Skeletal muscle tissue (tissue), 4 donors: ENCODE measurements around the gene CCNB1IP1. TPM values are rescaled to one million over a fixed set of nuclear protein-coding genes. Genes with fewer than 3 reads are reported as not detected.
"Not testable (repeated sequence)": the region's sequence is repeated elsewhere in the genome, so short reads cannot be mapped to it uniquely, and the experiment has no call there.

Experiments
- H3K27ac ChIP-seq: one replicate; pipeline ENCODE4 v1.7.0; 2013; ENCODE audit warnings: mild to moderate bottlenecking, low read depth, low read length, inconsistent platforms
- H3K27me3 ChIP-seq, 3 donors: one replicate each; pipeline ENCODE4 v1.7.0; 2013; ENCODE audit warnings: low read length in 3 of 3; ENCODE audit not compliant: control insufficient read depth in 3 of 3, insufficient read depth in 3 of 3
- H3K36me3 ChIP-seq, 3 donors: one replicate each; pipeline ENCODE4 v1.7.0; 2013; ENCODE audit warnings: low read length in 3 of 3; ENCODE audit not compliant: control insufficient read depth in 3 of 3, insufficient read depth in 3 of 3
- H3K4me1 ChIP-seq, 3 donors: one replicate each; pipeline ENCODE4 v1.7.0; 2013; ENCODE audit warnings: low read length in 3 of 3, mild to moderate bottlenecking in 3 of 3; ENCODE audit not compliant: control insufficient read depth in 3 of 3, insufficient read depth in 3 of 3
- H3K4me3 ChIP-seq, 3 donors: one replicate each; pipeline ENCODE4 v1.7.0; 2013; ENCODE audit warnings: low read length in 3 of 3
- H3K9ac ChIP-seq, 3 donors: one replicate each; pipeline ENCODE4 v1.7.0; 2013; ENCODE audit warnings: low read length in 3 of 3, mild to moderate bottlenecking in 3 of 3, moderate library complexity in 2 of 3, low read depth in 1 of 3
- H3K9me3 ChIP-seq, 3 donors: one replicate each; pipeline ENCODE4 v1.7.0; 2013; ENCODE audit warnings: low read length in 3 of 3; ENCODE audit not compliant: control insufficient read depth in 3 of 3
- total RNA-seq: library from RNA; depleted of rRNA; stranded (reverse); fragments of >200 nt; gene quantifications from one replicate; pipeline ENCODE4 v1.2.3, GENCODE V29; 2014
- donor health status: Osteomylitis.

CCNB1IP1 gene
- total RNA-seq, 1 donor from 2014 or later: 57.4 TPM

GRCh38 chr14:20358474-20358873, 25.4 kb upstream of the CCNB1IP1 start:
- H3K27ac ChIP-seq, H3K9me3 ChIP-seq, H3K9ac ChIP-seq, H3K4me1 ChIP-seq, H3K27me3 ChIP-seq, H3K4me3 ChIP-seq: not testable (repeated sequence)
- peaks cover 40 to 55% (median 49%) of the 10 kb centered on the region in 3 donors for H3K36me3 ChIP-seq

GRCh38 chr14:20356422-20356821, 23.3 kb upstream of the CCNB1IP1 start:
- H3K36me3 ChIP-seq: peaks cover 52 to 64% (median 55%) of the 10 kb centered on the region in 3 donors
- H3K4me1 ChIP-seq: no peaks in the 10 kb centered on the region
- H3K9me3 ChIP-seq: no peaks in the 10 kb centered on the region
- no peaks in the 10 kb centered on the region for H3K27me3 ChIP-seq
- H3K27ac ChIP-seq: no peak overlapping the region
- no peak overlapping the region for H3K9ac ChIP-seq
- no peak overlapping the region for H3K4me3 ChIP-seq

GRCh38 chr14:20350860-20351259, 17.8 kb upstream of the CCNB1IP1 start:
- H3K9me3 ChIP-seq: no peaks in the 10 kb centered on the region
- H3K36me3 ChIP-seq: peaks cover 55 to 71% (median 62%) of the 10 kb centered on the region in 3 donors
- no peak overlapping the region for H3K4me3 ChIP-seq
- no peak overlapping the region for H3K27ac ChIP-seq
- no peak overlapping the region for H3K9ac ChIP-seq
- no peaks in the 10 kb centered on the region for H3K27me3 ChIP-seq
- H3K4me1 ChIP-seq: no peaks in the 10 kb centered on the region

GRCh38 chr14:20350282-20350681, 17.2 kb upstream of the CCNB1IP1 start:
- Histone ChIP-seq H3K4me1 (no peaks in the 10 kb centered on the region), H3K27me3 (no peaks in the 10 kb centered on the region), H3K27ac (no peak overlapping the region), H3K9ac (no peak overlapping the region), H3K4me3 (no peak overlapping the region), H3K36me3 (peaks cover 54 to 72% (median 63%) of the 10 kb centered on the region in 3 donors), H3K9me3 (no peaks in the 10 kb centered on the region)

- H3K36me3 ChIP-seq: peaks cover 36 to 61% (median 49%) of the 10 kb centered on the region in 3 donors
These were observed 14.7 kb upstream of the CCNB1IP1 start for GRCh38 chr14:20347747-20348146.

GRCh38 chr14:20346713-20347112, 13.6 kb upstream of the CCNB1IP1 start:
- H3K27ac ChIP-seq: no peak overlapping the region
- H3K9me3 ChIP-seq: no peaks in the 10 kb centered on the region
- H3K36me3 ChIP-seq: peaks cover 26 to 52% (median 39%) of the 10 kb centered on the region in 3 donors
- H3K4me1 ChIP-seq: peaks cover 0 to 9% (median 5%) of the 10 kb centered on the region in 3 donors
- no peak overlapping the region for H3K4me3 ChIP-seq
- no peak overlapping the region for H3K9ac ChIP-seq
- H3K27me3 ChIP-seq: no peaks in the 10 kb centered on the region

More at GRCh38 chr14:20347747-20348146, 14.7 kb upstream of the CCNB1IP1 start:
- no peak overlapping the region for H3K27ac ChIP-seq
- no peaks in the 10 kb centered on the region for H3K9me3 ChIP-seq
- H3K9ac ChIP-seq: no peak overlapping the region
- no peak overlapping the region for H3K4me3 ChIP-seq
- H3K4me1 ChIP-seq: peaks cover 0 to 9% (median 5%) of the 10 kb centered on the region in 3 donors
- H3K27me3 ChIP-seq: no peaks in the 10 kb centered on the region

- peaks cover 23 to 46% (median 28%) of the 10 kb centered on the region in 3 donors for H3K36me3 ChIP-seq
- H3K9me3 ChIP-seq: no peaks in the 10 kb centered on the region
- no peak overlapping the region for H3K4me3 ChIP-seq
- H3K27me3 ChIP-seq: no peaks in the 10 kb centered on the region
- peaks cover 0 to 9% (median 5%) of the 10 kb centered on the region in 3 donors for H3K4me1 ChIP-seq
- no peak overlapping the region for H3K9ac ChIP-seq
- no peak overlapping the region for H3K27ac ChIP-seq
These were observed 12.3 kb upstream of the CCNB1IP1 start for GRCh38 chr14:20345366-20345765.

GRCh38 chr14:20343862-20344220, 10.8 kb upstream of the CCNB1IP1 start:
- Histone ChIP-seq H3K9me3 (no peaks in the 10 kb centered on the region), H3K36me3 (peaks cover 13 to 33% (median 18%) of the 10 kb centered on the region in 3 donors), H3K4me1 (peaks cover 0 to 9% (median 5%) of the 10 kb centered on the region in 3 donors), H3K27me3 (no peaks in the 10 kb centered on the region), H3K27ac (peak overlapping the region; percentile 91), H3K4me3 (peak overlapping the region; percentile 88 to 90 (median 89)), H3K9ac (peak overlapping the region; percentile 89 to 98 (median 95))

GRCh38 chr14:20343092-20343861, 10.2 kb upstream of the CCNB1IP1 start, which contains the start of gene PARP2:
Gene PARP2, plus strand, starts transcription at chr14:20343635. Its CDS starts 7 bp downstream, at chr14:20343642.
- Histone ChIP-seq H3K9ac (peak within 1 kb of the TSS; percentile 89 to 98 (median 95)), H3K4me1 (peaks cover 0 to 9% (median 5%) of the 10 kb centered on the region in 3 donors), H3K4me3 (peak within 1 kb of the TSS; percentile 88 to 90 (median 89)), H3K27me3 (no peaks in the 10 kb centered on the region), H3K9me3 (no peaks in the 10 kb centered on the region), H3K27ac (peak within 1 kb of the TSS; percentile 91), H3K36me3 (peaks cover 11 to 31% (median 18%) of the 10 kb centered on the region in 3 donors)

GRCh38 chr14:20341646-20342045, 8.6 kb upstream of the CCNB1IP1 start:
- H3K27me3 ChIP-seq: no peaks in the 10 kb centered on the region
- no peak overlapping the region for H3K4me3 ChIP-seq
- peak overlapping the region in 2 of 3 donors; percentile 62 to 88 for H3K9ac ChIP-seq
- no peaks in the 10 kb centered on the region for H3K9me3 ChIP-seq
- H3K36me3 ChIP-seq: peaks cover 5 to 20% (median 14%) of the 10 kb centered on the region in 3 donors
- H3K27ac ChIP-seq: no peak overlapping the region
- peaks cover 0 to 9% (median 5%) of the 10 kb centered on the region in 3 donors for H3K4me1 ChIP-seq
